Hepatocyte (in vitro differentiated cells): Measurements from ENCODE around the gene ABCA9.

Experiments used
- EZH2 ChIP-seq: fragments of 200-600 bp; sonication (generic); IDR thresholded peaks from 2 replicates; pipeline ENCODE4 v1.6.1; 2016; ENCODE audit warnings: antibody characterized with exemption, mild to moderate bottlenecking, borderline replicate concordance
- TF ChIP-seq, protein P1 (sequence below): fragments of 200-600 bp; sonication (generic); IDR thresholded peaks from 2 replicates; pipeline ENCODE4 v1.5.1; 2016; ENCODE audit warnings: antibody characterized with exemption, mild to moderate bottlenecking; ENCODE audit not compliant: poor library complexity

DNA sequence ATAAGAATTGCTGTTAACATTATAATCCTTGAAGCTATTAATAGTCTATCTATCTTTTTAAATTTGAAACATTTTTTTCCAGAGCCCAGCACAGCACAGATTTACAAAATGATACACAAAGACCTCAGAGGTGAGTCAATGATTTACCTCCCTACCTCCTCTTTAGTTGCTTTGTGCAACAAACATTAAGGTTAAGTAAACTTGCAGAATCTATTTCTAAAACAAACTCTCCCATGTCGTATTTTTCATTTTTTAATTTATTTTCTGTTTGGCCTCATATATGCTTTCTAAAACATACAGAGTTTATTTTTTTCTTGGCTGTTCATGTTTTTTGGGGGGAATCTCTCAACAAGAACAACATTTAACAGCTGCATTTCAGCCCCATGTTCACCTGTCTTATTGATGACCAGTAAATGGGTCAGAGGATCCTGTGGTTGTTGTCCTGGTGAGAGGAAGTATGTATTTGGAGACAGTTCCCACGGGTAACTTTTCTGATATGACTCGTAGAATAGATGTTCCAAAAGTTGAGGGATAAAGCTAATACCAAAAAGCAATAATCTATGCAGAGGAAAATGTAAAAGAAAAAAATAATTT lies 42.6 kb downstream of the ABCA9 start:
- TF ChIP-seq, protein P1, sequence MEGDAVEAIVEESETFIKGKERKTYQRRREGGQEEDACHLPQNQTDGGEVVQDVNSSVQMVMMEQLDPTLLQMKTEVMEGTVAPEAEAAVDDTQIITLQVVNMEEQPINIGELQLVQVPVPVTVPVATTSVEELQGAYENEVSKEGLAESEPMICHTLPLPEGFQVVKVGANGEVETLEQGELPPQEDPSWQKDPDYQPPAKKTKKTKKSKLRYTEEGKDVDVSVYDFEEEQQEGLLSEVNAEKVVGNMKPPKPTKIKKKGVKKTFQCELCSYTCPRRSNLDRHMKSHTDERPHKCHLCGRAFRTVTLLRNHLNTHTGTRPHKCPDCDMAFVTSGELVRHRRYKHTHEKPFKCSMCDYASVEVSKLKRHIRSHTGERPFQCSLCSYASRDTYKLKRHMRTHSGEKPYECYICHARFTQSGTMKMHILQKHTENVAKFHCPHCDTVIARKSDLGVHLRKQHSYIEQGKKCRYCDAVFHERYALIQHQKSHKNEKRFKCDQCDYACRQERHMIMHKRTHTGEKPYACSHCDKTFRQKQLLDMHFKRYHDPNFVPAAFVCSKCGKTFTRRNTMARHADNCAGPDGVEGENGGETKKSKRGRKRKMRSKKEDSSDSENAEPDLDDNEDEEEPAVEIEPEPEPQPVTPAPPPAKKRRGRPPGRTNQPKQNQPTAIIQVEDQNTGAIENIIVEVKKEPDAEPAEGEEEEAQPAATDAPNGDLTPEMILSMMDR = no peak
- TF ChIP-seq EZH2 = no peak
